Activated CD4-positive, alpha-beta memory T cell treated with anti-CD3 and anti-CD28 coated beads for 36 hours (primary cell): ENCODE data around the gene PPP1R14C. TPM values are rescaled to one million over a fixed set of nuclear protein-coding genes. Genes with fewer than 3 reads are reported as not detected.
"Not testable (repeated sequence)": the region's sequence is repeated elsewhere in the genome, so short reads cannot be mapped to it uniquely, and the experiment has no call there.

ENCODE experiments used
- CTCF ChIA-PET: fragments of 350-600 bp; sonication (Branson Sonifier 250); formaldehyde crosslinking; loops from one replicate; lab custom pipeline; 2021; ENCODE audit warnings: antibody characterized with exemption, inconsistent platforms; lab: Charles Lee
- POLR2A ChIA-PET: fragments of 350-600 bp; sonication (Branson Sonifier 250); formaldehyde crosslinking; loops from one replicate; lab custom pipeline; 2021; ENCODE audit warnings: antibody characterized with exemption; lab: Charles Lee
- DNase-seq: peaks from one replicate; pipeline ENCODE4 v3.0.0-alpha.2; 2020
- H3K27ac Mint-ChIP-seq: one replicate; pipeline ENCODE4 v1.8.0; 2021; ENCODE audit warnings: mixed read lengths
- H3K27me3 Mint-ChIP-seq: one replicate; pipeline ENCODE4 v1.8.0; 2021; ENCODE audit warnings: mixed read lengths
- H3K36me3 Mint-ChIP-seq: one replicate; pipeline ENCODE4 v1.8.0; 2021; ENCODE audit warnings: mixed read lengths
- H3K4me1 Mint-ChIP-seq: one replicate; pipeline ENCODE4 v1.8.0; 2021; ENCODE audit warnings: low read depth, mixed read lengths
- H3K4me3 Mint-ChIP-seq: one replicate; pipeline ENCODE4 v1.8.0; 2021; ENCODE audit warnings: mild to moderate bottlenecking, mixed read lengths
- H3K9me3 Mint-ChIP-seq: one replicate; pipeline ENCODE4 v1.8.0; 2021; ENCODE audit warnings: mixed read lengths
- intact Hi-C: fragments of 100-400 bp; cut with micrococcal nuclease; formaldehyde crosslinking; loops from one replicate; pipeline ENCODE4 v1.15.1; 2023
- total RNA-seq, 2 experiments: library from RNA; stranded (reverse); gene quantifications; one replicate each; pipeline ENCODE4 v1.2.3, GENCODE V29; 2021

The PPP1R14C gene
- total RNA-seq, 2 experiments from 2014 or later: 0.21 to 0.36 TPM

GRCh38 chr6:150119173-150119572, 23.7 kb upstream of the PPP1R14C start:
- ChIA-PET POLR2A (no interaction called here), CTCF (interaction anchor here (1.0 kb wide), 1 partner anchor 32 kb away, joined by 3 read pairs; no protein-coding TSS in a partner anchor)
- H3K27me3 Mint-ChIP-seq: peaks cover 4% of the 10 kb centered on the region
- H3K9me3 Mint-ChIP-seq: no peaks in the 10 kb centered on the region
- no peak for DNase-seq
- no peak overlapping the region for H3K27ac Mint-ChIP-seq
- intact Hi-C loops: no loop called here
- peaks cover 7% of the 10 kb centered on the region for H3K4me1 Mint-ChIP-seq
- no peak overlapping the region for H3K4me3 Mint-ChIP-seq
- H3K36me3 Mint-ChIP-seq: no peaks in the 10 kb centered on the region

GRCh38 chr6:150123645-150124044, 19.2 kb upstream of the PPP1R14C start:
- no peaks in the 10 kb centered on the region for H3K9me3 Mint-ChIP-seq
- H3K4me3 Mint-ChIP-seq: no peak overlapping the region
- CTCF ChIA-PET: no interaction called here
- H3K27me3 Mint-ChIP-seq: peaks cover 9% of the 10 kb centered on the region
- POLR2A ChIA-PET: no interaction called here
- H3K27ac Mint-ChIP-seq: no peak overlapping the region
- no peak for DNase-seq
- no peaks in the 10 kb centered on the region for H3K36me3 Mint-ChIP-seq
- intact Hi-C loops: no loop called here
- peaks cover 7% of the 10 kb centered on the region for H3K4me1 Mint-ChIP-seq

- POLR2A ChIA-PET: no interaction called here
- Mint-ChIP-seq H3K27me3 (peaks cover 9% of the 10 kb centered on the region), H3K27ac (no peak overlapping the region), H3K4me1 (peaks cover 2% of the 10 kb centered on the region), H3K9me3 (no peaks in the 10 kb centered on the region), H3K4me3 (no peak overlapping the region), H3K36me3 (no peaks in the 10 kb centered on the region)
- CTCF ChIA-PET: no interaction called here
- no peak for DNase-seq
- intact Hi-C loops: no loop called here
These were observed 18.6 kb upstream of the PPP1R14C start for GRCh38 chr6:150124235-150124634.

- intact Hi-C loops: no loop called here
- ChIA-PET CTCF (no interaction called here), POLR2A (no interaction called here)
- no peaks in the 10 kb centered on the region for H3K9me3 Mint-ChIP-seq
- DNase-seq: no peak
- H3K4me1 Mint-ChIP-seq: no peaks in the 10 kb centered on the region
- peaks cover 12% of the 10 kb centered on the region for H3K27me3 Mint-ChIP-seq
- H3K4me3 Mint-ChIP-seq: no peak overlapping the region
- H3K36me3 Mint-ChIP-seq: no peaks in the 10 kb centered on the region
- H3K27ac Mint-ChIP-seq: no peak overlapping the region
These were observed 16.1 kb upstream of the PPP1R14C start for GRCh38 chr6:150126641-150127291.

GRCh38 chr6:150128425-150128824, 14.4 kb upstream of the PPP1R14C start:
- CTCF ChIA-PET: interaction anchor here (1.7 kb wide), 1 partner anchor 48 kb away, joined by 3 read pairs; no protein-coding TSS in a partner anchor
- no peaks in the 10 kb centered on the region for H3K36me3 Mint-ChIP-seq
- H3K27me3 Mint-ChIP-seq: peaks cover 14% of the 10 kb centered on the region
- POLR2A ChIA-PET: no interaction called here
- H3K4me1 Mint-ChIP-seq: no peaks in the 10 kb centered on the region
- no peak overlapping the region for H3K27ac Mint-ChIP-seq
- intact Hi-C loops: no loop called here
- H3K9me3 Mint-ChIP-seq: no peaks in the 10 kb centered on the region
- H3K4me3 Mint-ChIP-seq: no peak overlapping the region
- no peak for DNase-seq

- no peak overlapping the region for H3K27ac Mint-ChIP-seq
- H3K27me3 Mint-ChIP-seq: peaks cover 10% of the 10 kb centered on the region
- no peak for DNase-seq
- ChIA-PET POLR2A (no interaction called here), CTCF (no interaction called here)
- no peaks in the 10 kb centered on the region for H3K4me1 Mint-ChIP-seq
- intact Hi-C loops: no loop called here
- no peaks in the 10 kb centered on the region for H3K9me3 Mint-ChIP-seq
- no peak overlapping the region for H3K4me3 Mint-ChIP-seq
- H3K36me3 Mint-ChIP-seq: no peaks in the 10 kb centered on the region
These were observed 13.0 kb upstream of the PPP1R14C start for GRCh38 chr6:150129616-150130505.

GRCh38 chr6:150133686-150134085, 9.2 kb upstream of the PPP1R14C start:
- H3K9me3 Mint-ChIP-seq: peaks cover 6% of the 10 kb centered on the region
- peaks cover 17% of the 10 kb centered on the region for H3K27me3 Mint-ChIP-seq
- CTCF ChIA-PET: no interaction called here
- no peak overlapping the region for H3K27ac Mint-ChIP-seq
- no peak for DNase-seq
- POLR2A ChIA-PET: interaction anchor here (0.6 kb wide), 1 partner anchor 150 kb away, joined by 4 read pairs; no protein-coding TSS in a partner anchor
- H3K4me1 Mint-ChIP-seq: no peaks in the 10 kb centered on the region
- intact Hi-C loops: no loop called here
- H3K36me3 Mint-ChIP-seq: no peaks in the 10 kb centered on the region
- H3K4me3 Mint-ChIP-seq: no peak overlapping the region

GRCh38 chr6:150134280-150134920, 8.4 kb upstream of the PPP1R14C start:
- Mint-ChIP-seq H3K9me3 (peaks cover 6% of the 10 kb centered on the region), H3K27ac (no peak overlapping the region), H3K36me3 (no peaks in the 10 kb centered on the region), H3K4me1 (no peaks in the 10 kb centered on the region), H3K4me3 (no peak overlapping the region), H3K27me3 (peaks cover 20% of the 10 kb centered on the region)
- CTCF ChIA-PET: interaction anchor here (1.4 kb wide), 1 partner anchor 53 kb away, joined by 3 read pairs; no protein-coding TSS in a partner anchor
- DNase-seq: no peak
- POLR2A ChIA-PET: no interaction called here
- intact Hi-C loops: no loop called here

- H3K4me3 Mint-ChIP-seq, H3K36me3 Mint-ChIP-seq, intact Hi-C loops, H3K4me1 Mint-ChIP-seq, H3K27ac Mint-ChIP-seq, H3K9me3 Mint-ChIP-seq, CTCF ChIA-PET, POLR2A ChIA-PET, DNase-seq: not testable (repeated sequence)
- peaks cover 43% of the 10 kb centered on the region for H3K27me3 Mint-ChIP-seq
These were observed 5.1 kb upstream of the PPP1R14C start for GRCh38 chr6:150137711-150138110.

- H3K27me3 Mint-ChIP-seq: peaks cover 40% of the 10 kb centered on the region
- POLR2A ChIA-PET: no interaction called here
- intact Hi-C loops: no loop called here
These were observed 4.2 kb upstream of the PPP1R14C start for GRCh38 chr6:150138638-150139037.

GRCh38 chr6:150139533-150139932, 3.3 kb upstream of the PPP1R14C start:
- CTCF ChIA-PET: interaction anchor here (0.9 to 1.2 kb wide), 2 partner anchors 59 to 68 kb away, joined by 3 to 8 read pairs; no protein-coding TSS in a partner anchor
- POLR2A ChIA-PET: no interaction called here
- H3K27me3 Mint-ChIP-seq: peaks cover 49% of the 10 kb centered on the region

More at GRCh38 chr6:150138638-150139037, 4.2 kb upstream of the PPP1R14C start:
- no peak for DNase-seq
- peaks cover 4% of the 10 kb centered on the region for H3K4me1 Mint-ChIP-seq
- no peaks in the 10 kb centered on the region for H3K36me3 Mint-ChIP-seq
- H3K4me3 Mint-ChIP-seq: no peak overlapping the region
- no peak overlapping the region for H3K27ac Mint-ChIP-seq
- CTCF ChIA-PET: interaction anchor here (0.9 to 1.2 kb wide), 2 partner anchors 58 to 68 kb away, joined by 3 to 8 read pairs; no protein-coding TSS in a partner anchor
- peaks cover 6% of the 10 kb centered on the region for H3K9me3 Mint-ChIP-seq

More at GRCh38 chr6:150139533-150139932, 3.3 kb upstream of the PPP1R14C start:
- no peak for DNase-seq
- intact Hi-C loops: no loop called here
- peaks cover 6% of the 10 kb centered on the region for H3K9me3 Mint-ChIP-seq
- no peak overlapping the region for H3K27ac Mint-ChIP-seq
- H3K4me3 Mint-ChIP-seq: no peak overlapping the region
- peaks cover 7% of the 10 kb centered on the region for H3K4me1 Mint-ChIP-seq
- no peaks in the 10 kb centered on the region for H3K36me3 Mint-ChIP-seq
